H1 (cell line): ENCODE results near the gene NLK. TPM values are rescaled to one million over a fixed set of nuclear protein-coding genes. Genes with fewer than 3 reads are reported as not detected.

Experiments used
- CTCF ChIA-PET: fragments of 300-600 bp; sonication (Branson Sonifier 250); formaldehyde crosslinking; loops from one replicate; lab custom pipeline; 2021; ENCODE audit not compliant: partially characterized antibody; lab: Charles Lee
- POLR2A ChIA-PET: fragments of 300-600 bp; sonication (Branson Sonifier 250); formaldehyde crosslinking; loops from one replicate; lab custom pipeline; 2021; ENCODE audit warnings: inconsistent platforms; ENCODE audit not compliant: partially characterized antibody; lab: Charles Lee
- DNase-seq, 2 experiments: peaks; one replicate each; pipeline versions ENCODE4 v3.0.0 to v3.0.0-alpha.2; 2010 to 2022; ENCODE audit warnings: low spot score in 2 of 2, low read depth in 1 of 2, mixed read lengths in 1 of 2
- FAIRE-seq: peaks from 2 replicates; lab custom pipeline; 2011; peaks lifted over from hg19 to GRCh38; lab: Jason Lieb, UNC
- H2AFZ ChIP-seq: 2 replicates; pipeline ENCODE4 v1.8.1; 2012; ENCODE audit warnings: low read length, inconsistent platforms
- H2AK5ac ChIP-seq: 2 replicates; pipeline ENCODE4 v1.6.1; 2013; ENCODE audit warnings: low read depth, low read length
- H2BK120ac ChIP-seq: replicated peaks from 2 replicates; pipeline ENCODE3; 2013; ENCODE audit warnings: low read depth, low read length, inconsistent platforms
- H2BK12ac ChIP-seq: 2 replicates; pipeline ENCODE4 v1.6.1; 2013; ENCODE audit warnings: low read depth, low read length
- H2BK15ac ChIP-seq: 2 replicates; pipeline ENCODE4 v1.6.1; 2013; ENCODE audit warnings: low read length
- H2BK20ac ChIP-seq: 2 replicates; pipeline ENCODE4 v1.6.1; 2013; ENCODE audit warnings: low read length
- H2BK5ac ChIP-seq: 2 replicates; pipeline ENCODE4 v1.6.1; 2013; ENCODE audit warnings: low read depth, low read length
- H3K14ac ChIP-seq: 2 replicates; pipeline ENCODE4 v1.6.1; 2013; ENCODE audit warnings: inconsistent platforms; ENCODE audit not compliant: insufficient read length
- H3K18ac ChIP-seq: 2 replicates; pipeline ENCODE4 v1.6.1; 2013; ENCODE audit warnings: low read length; ENCODE audit errors: extremely low read depth
- H3K23ac ChIP-seq: 2 replicates; pipeline ENCODE4 v1.6.1; 2013; ENCODE audit warnings: inconsistent platforms; ENCODE audit not compliant: insufficient read length
- H3K23me2 ChIP-seq: 2 replicates; pipeline ENCODE4 v1.6.1; 2013; ENCODE audit warnings: low read depth, low read length
- H3K27ac ChIP-seq: 2 replicates; pipeline ENCODE4 v1.6.1; 2011; ENCODE audit warnings: low read depth, low read length, inconsistent platforms
- H3K27me3 ChIP-seq, 4 experiments: replicated peaks in 1 of 4; 1 replicate in 1 of 4; 2 replicates in 3 of 4; pipeline versions ENCODE4 v1.6.1 to v1.8.1; 2011 to 2013; ENCODE audit warnings: low read length in 3 of 4, mild to moderate bottlenecking in 3 of 4, inconsistent platforms in 2 of 4, mixed read lengths in 2 of 4, moderate library complexity in 1 of 4; ENCODE audit not compliant: control insufficient read depth in 3 of 4, insufficient read depth in 3 of 4; ENCODE audit errors: extremely low read depth in 1 of 4
- H3K36me3 ChIP-seq, 4 experiments: 2 replicates each; pipeline versions ENCODE4 v1.6.1 to v1.8.1; 2011 to 2013; ENCODE audit warnings: mild to moderate bottlenecking in 4 of 4, low read length in 3 of 4, moderate library complexity in 2 of 4, control low read depth in 1 of 4, inconsistent platforms in 1 of 4; ENCODE audit not compliant: insufficient read depth in 4 of 4, control insufficient read depth in 2 of 4
- H3K4ac ChIP-seq: replicated peaks from 2 replicates; pipeline ENCODE3; 2013; ENCODE audit warnings: low read length, low read depth, mixed read lengths, inconsistent platforms; ENCODE audit not compliant: insufficient read length
- H3K4me1 ChIP-seq, 4 experiments: replicated peaks in 1 of 4; 1 replicate in 1 of 4; 2 replicates in 3 of 4; pipeline versions ENCODE4 v1.6.1 to v1.8.1; 2011 to 2013; ENCODE audit warnings: low read length in 3 of 4, inconsistent platforms in 2 of 4, mixed read lengths in 1 of 4; ENCODE audit not compliant: insufficient read depth in 4 of 4, control insufficient read depth in 3 of 4
- H3K4me2 ChIP-seq, 2 experiments: 2 replicates each; pipeline versions ENCODE4 v1.6.1 to v1.8.1; 2011 to 2013; ENCODE audit warnings: low read depth in 2 of 2, low read length in 2 of 2, control low read depth in 1 of 2, inconsistent platforms in 1 of 2, mild to moderate bottlenecking in 1 of 2; ENCODE audit not compliant: insufficient read depth in 1 of 2
- H3K4me3 ChIP-seq, 4 experiments: fragments of 200-600, 300-600 bp in 1 of 4; sonication (generic), shearing (Covaris generic), sonication (Bioruptor Twin) in 1 of 4; 2 replicates each; pipeline versions ENCODE4 v1.5.1 to v1.8.1; 2011 to 2016; ENCODE audit warnings: low read length in 4 of 4, low read depth in 3 of 4, control low read depth in 2 of 4, inconsistent platforms in 2 of 4, mild to moderate bottlenecking in 2 of 4, mixed read lengths in 1 of 4, moderate library complexity in 1 of 4; ENCODE audit not compliant: insufficient read depth in 2 of 4; ENCODE audit errors: extremely low read depth in 1 of 4
- H3K56ac ChIP-seq: replicated peaks from 2 replicates; pipeline ENCODE3; 2013; ENCODE audit warnings: low read depth, mild to moderate bottlenecking, mixed read lengths, low read length, inconsistent platforms; ENCODE audit not compliant: insufficient read length
- H3K79me1 ChIP-seq: 2 replicates; pipeline ENCODE4 v1.6.1; 2013; ENCODE audit warnings: low read depth, low read length, control low read depth
- H3K79me2 ChIP-seq, 2 experiments: 2 replicates each; pipeline versions ENCODE4 v1.6.1 to v1.8.1; 2012 to 2013; ENCODE audit warnings: low read length in 2 of 2, mild to moderate bottlenecking in 2 of 2, inconsistent platforms in 1 of 2; ENCODE audit not compliant: insufficient read depth in 2 of 2, control insufficient read depth in 1 of 2
- H3K9ac ChIP-seq, 4 experiments: replicated peaks in 1 of 4; 1 replicate in 1 of 4; 2 replicates in 3 of 4; pipeline versions ENCODE4 v1.6.1 to v1.8.1; 2011 to 2013; ENCODE audit warnings: low read depth in 3 of 4, low read length in 3 of 4, control low read depth in 2 of 4, mild to moderate bottlenecking in 2 of 4, moderate library complexity in 2 of 4, inconsistent platforms in 1 of 4; ENCODE audit errors: extremely low read depth in 1 of 4
- H3K9me3 ChIP-seq, 2 experiments: 2 replicates each; pipeline versions ENCODE4 v1.6.1 to v1.8.1; 2012 to 2013; ENCODE audit warnings: mild to moderate bottlenecking in 2 of 2, moderate library complexity in 2 of 2, control low read depth in 1 of 2, inconsistent platforms in 1 of 2, low read depth in 1 of 2, low read length in 1 of 2, mixed read lengths in 1 of 2; ENCODE audit not compliant: insufficient read depth in 2 of 2
- H4K20me1 ChIP-seq, 2 experiments: replicated peaks in 1 of 2; 2 replicates each; pipeline versions ENCODE3 to v1.8.1; 2011 to 2013; ENCODE audit warnings: inconsistent platforms in 2 of 2, low read length in 2 of 2, mild to moderate bottlenecking in 1 of 2; ENCODE audit not compliant: insufficient read depth in 2 of 2, control insufficient read depth in 1 of 2
- H4K5ac ChIP-seq: 2 replicates; pipeline ENCODE4 v1.6.1; 2013; ENCODE audit warnings: low read length, low read depth, mixed read lengths, inconsistent platforms; ENCODE audit not compliant: insufficient read length
- H4K8ac ChIP-seq: 2 replicates; pipeline ENCODE4 v1.8.0; 2013; ENCODE audit warnings: mild to moderate bottlenecking, moderate library complexity, low read length, inconsistent platforms; ENCODE audit not compliant: insufficient read depth; ENCODE audit errors: extremely low read depth
- H4K91ac ChIP-seq: replicated peaks from 2 replicates; pipeline ENCODE3; 2013; ENCODE audit warnings: low read length, mixed read lengths, inconsistent platforms; ENCODE audit not compliant: insufficient read length
- JUND ChIP-seq: IDR thresholded peaks from 2 replicates; pipeline ENCODE4 v1.6.1; 2011; ENCODE audit warnings: mild to moderate bottlenecking, improper control_type of control experiment, low read length
- KDM1A ChIP-seq: fragments of 200-600, 300-600 bp; sonication (generic); IDR thresholded peaks from 2 replicates; pipeline ENCODE4 v1.7.1; 2016; ENCODE audit warnings: mild to moderate bottlenecking, low read length, borderline replicate concordance
- PHF8 ChIP-seq: fragments of 200-600 bp; sonication (generic); conservative IDR thresholded peaks from 2 replicates; pipeline ENCODE4 v1.7.1; 2012; ENCODE audit warnings: low read depth, mild to moderate bottlenecking, inconsistent platforms, low read length, moderate library complexity
- RAD21 ChIP-seq, 2 experiments: IDR thresholded peaks in 1 of 2; conservative IDR thresholded peaks in 1 of 2; 2 replicates each; pipeline ENCODE4 v1.6.1; 2011; ENCODE audit warnings: low read depth in 2 of 2, low read length in 2 of 2, improper control_type of control experiment in 1 of 2, inconsistent platforms in 1 of 2, mild to moderate bottlenecking in 1 of 2, moderate library complexity in 1 of 2
- SIN3A ChIP-seq, 2 experiments: IDR thresholded peaks in 1 of 2; conservative IDR thresholded peaks in 1 of 2; 2 replicates each; pipeline ENCODE4 v1.6.1; 2011 to 2012; ENCODE audit warnings: low read length in 2 of 2, improper control_type of control experiment in 1 of 2, low read depth in 1 of 2, mild to moderate bottlenecking in 1 of 2
- TAF7 ChIP-seq: optimal IDR thresholded peaks from 2 replicates; pipeline ENCODE3; 2011; ENCODE audit warnings: low read depth, mild to moderate bottlenecking, inconsistent platforms, low read length, moderate library complexity, borderline replicate concordance
- ZNF274 ChIP-seq: IDR thresholded peaks from 2 replicates; pipeline ENCODE4 v1.7.0; 2012; ENCODE audit warnings: low read length, borderline replicate concordance; ENCODE audit errors: extremely low read depth
- WGBS, 2 experiments: shearing (Covaris generic) in 1 of 2; methylation state at CpG; one replicate each; pipeline versions ENCODE4 v1.1.6 to v1.1.7; 2013 to 2015; ENCODE audit warnings: low lambda C conversion rate in 2 of 2, mixed read lengths in 2 of 2, inconsistent platforms in 1 of 2, low coverage in 1 of 2, missing lambda C conversion rate in 1 of 2; ENCODE audit not compliant: insufficient replicate concordance in 2 of 2, insufficient coverage in 1 of 2, insufficient read length in 1 of 2; ENCODE audit errors: extremely low coverage in 1 of 2, missing lambda C conversion rate in 1 of 2; 5-methylcytosine and 5-hydroxymethylcytosine counted together
- polyA plus RNA-seq, 7 experiments: library from polyadenylated mRNA; depleted of rRNA in 3 of 7; stranded (reverse) in 5 of 7; unstranded in 2 of 7; fragments of >200 nt in 5 of 7; fragments of 200-250 nt in 2 of 7; gene quantifications; 1 replicate in 5 of 7; 2 replicates in 1 of 7; 4 replicates in 1 of 7; pipeline versions ENCODE4 v1.2.1 to v1.2.3, GENCODE V29; 2011 to 2013; ENCODE audit warnings: missing spikeins in 2 of 7, mixed read lengths in 2 of 7
- total RNA-seq: library from RNA; stranded (reverse); fragmentation: NEBNext Ultra II Directional; extraction: Animal tissue kit (Norgen Biotek cat#: 25700); gene quantifications from 2 replicates; pipeline ENCODE4 v1.2.1, GENCODE V29; 2021
- TF ChIP-seq, protein P1 (sequence below): IDR thresholded peaks from 2 replicates; pipeline ENCODE4 v1.6.1; 2011; ENCODE audit warnings: low read depth, mild to moderate bottlenecking, low read length; ENCODE audit not compliant: insufficient read depth
- TF ChIP-seq, protein P2 (sequence below): IDR thresholded peaks from 2 replicates; pipeline ENCODE4 v1.6.1; 2012; ENCODE audit warnings: inconsistent platforms

The NLK gene
- total and polyA plus RNA-seq, 2 of the 8 experiments (the other 6 are each of a cell fraction or from before 2014, with no cell fraction given), result 30.8 to 49.9 TPM

DNA sequence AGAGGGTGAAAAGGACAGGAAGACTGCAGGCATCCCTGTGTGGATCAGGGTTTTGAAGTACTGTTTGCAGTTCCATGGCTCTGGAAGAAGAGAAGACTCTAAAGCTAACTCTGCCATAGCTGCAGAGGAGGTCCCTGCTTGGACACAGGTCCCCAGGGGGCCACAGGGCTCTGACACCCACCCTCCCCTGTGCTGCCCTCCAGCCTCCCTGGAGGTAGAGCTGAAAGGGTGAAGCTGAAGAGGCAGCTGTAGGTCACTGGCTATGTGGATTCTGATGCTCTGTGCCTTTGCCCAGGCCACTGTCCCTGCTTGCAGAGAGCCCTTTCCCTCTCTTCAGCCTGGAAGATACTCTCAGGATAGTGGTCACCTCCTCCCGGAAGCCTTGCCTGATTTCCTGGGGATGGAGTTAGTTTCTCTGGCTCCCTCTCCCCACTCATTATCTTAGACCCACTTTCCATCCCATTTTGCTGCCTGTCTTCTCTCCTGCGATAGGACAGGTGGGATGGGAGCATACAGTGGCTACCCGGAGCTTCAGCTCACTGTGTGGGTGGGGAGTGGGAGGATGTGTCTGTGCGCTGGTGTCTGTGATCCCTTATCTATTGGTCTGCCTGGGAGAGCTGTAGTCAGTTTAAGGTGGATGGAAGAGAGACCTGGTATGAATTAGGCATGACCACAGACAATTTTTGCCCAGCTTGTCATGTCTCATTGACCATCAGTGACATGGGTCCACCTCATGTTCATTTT, 186.7 kb downstream of the NLK start:
- no peak overlapping the region for H4K8ac ChIP-seq
- DNase-seq (no peak), FAIRE-seq (no peak)
- peaks cover 11% of the 10 kb centered on the region for H3K23me2 ChIP-seq
- H4K91ac ChIP-seq, result no peak overlapping the region
- no peak overlapping the region for H3K56ac ChIP-seq
- 0 out of 2 replicates have a peak overlapping the region, but pooled peaks have one; percentile 38 for H3K18ac ChIP-seq
- no peak overlapping the region for H2BK120ac ChIP-seq
- no peak overlapping the region for H2BK20ac ChIP-seq
- H3K4me2 ChIP-seq, result peak overlapping the region; percentile 92 to 94
- H4K5ac ChIP-seq, result no peak overlapping the region
- H3K4me1 ChIP-seq, result peaks cover 6 to 31% (median 10%) of the 10 kb centered on the region in 4 experiments
- H3K79me1 ChIP-seq, result no peaks in the 10 kb centered on the region
- H3K23ac ChIP-seq, result no peak overlapping the region
- no peak overlapping the region for H2AK5ac ChIP-seq
- H3K9ac ChIP-seq, result no peak overlapping the region
- H4K20me1 ChIP-seq, result no peaks in the 10 kb centered on the region
- H2AFZ ChIP-seq, result 0 out of 2 replicates have a peak overlapping the region, but pooled peaks have one; percentile 37
- 0 out of 8 replicates have a peak overlapping the region, but pooled peaks of 1 of the 4 experiments have one; percentile 83 for H3K4me3 ChIP-seq
- no peaks in the 10 kb centered on the region for H3K27me3 ChIP-seq
- no peak overlapping the region for H3K27ac ChIP-seq
- no peaks in the 10 kb centered on the region for H3K79me2 ChIP-seq
- no peaks in the 10 kb centered on the region for H3K36me3 ChIP-seq
- ChIA-PET POLR2A (interaction anchor here (2.1 kb wide), 1 partner anchor 26 kb away, joined by 5 read pairs; no protein-coding TSS in a partner anchor), CTCF (interaction anchor here (0.8 to 17.5 kb wide), 17 partner anchors 14 to 346 kb away, joined by 3 to 266 read pairs (median 3); partner anchors contain the start of gene LYRM9)
- peak overlapping the region; percentile 99; the same call in 1 of the 2 replicates for H2BK15ac ChIP-seq
- peak overlapping the region; percentile 22; the same call in 1 of the 2 replicates for H2BK12ac ChIP-seq
- no peak overlapping the region for H2BK5ac ChIP-seq
- WGBS, 2 experiments, result 79% methylated on average over 4 of the region's 4 CpGs; no CpG with 5 or more reads in 1 of the 2 experiments
- no peak overlapping the region for H3K4ac ChIP-seq
- no peaks in the 10 kb centered on the region; a peak in 1 of 4 replicates for H3K9me3 ChIP-seq
- no peak overlapping the region for H3K14ac ChIP-seq
- TF ChIP-seq RAD21 (IDR thresholded peaks at IDR 0.05 in 1 of 2, conservative IDR thresholded peaks at IDR 0.05 in 1 of 2; ENCODE audit: low read depth in 2 of 2, low read length in 2 of 2) (no peak), KDM1A (no peak), SIN3A (conservative IDR thresholded peaks at IDR 0.05 in 1 of 2, IDR thresholded peaks at IDR 0.05 in 1 of 2; ENCODE audit: low read depth in 1 of 2, low read length in 2 of 2) (no peak), TAF7 (no peak), JUND (no peak), PHF8 (no peak), ZNF274 (no peak)
- TF ChIP-seq, protein P1, sequence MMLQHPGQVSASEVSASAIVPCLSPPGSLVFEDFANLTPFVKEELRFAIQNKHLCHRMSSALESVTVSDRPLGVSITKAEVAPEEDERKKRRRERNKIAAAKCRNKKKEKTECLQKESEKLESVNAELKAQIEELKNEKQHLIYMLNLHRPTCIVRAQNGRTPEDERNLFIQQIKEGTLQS, result no peak
- TF ChIP-seq, protein P2, sequence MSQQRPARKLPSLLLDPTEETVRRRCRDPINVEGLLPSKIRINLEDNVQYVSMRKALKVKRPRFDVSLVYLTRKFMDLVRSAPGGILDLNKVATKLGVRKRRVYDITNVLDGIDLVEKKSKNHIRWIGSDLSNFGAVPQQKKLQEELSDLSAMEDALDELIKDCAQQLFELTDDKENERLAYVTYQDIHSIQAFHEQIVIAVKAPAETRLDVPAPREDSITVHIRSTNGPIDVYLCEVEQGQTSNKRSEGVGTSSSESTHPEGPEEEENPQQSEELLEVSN, result no peak
